GM10266 (cell line): ENCODE data around the gene SLC46A2.

ENCODE experiments used
- DNase-seq: peaks from one replicate; pipeline ENCODE4 v3.0.0; 2012; ENCODE audit errors: extremely low spot score
- TF ChIP-seq, protein P1 (sequence below): IDR thresholded peaks from 2 replicates; pipeline ENCODE4 v1.5.1; 2012; ENCODE audit warnings: mild to moderate bottlenecking, low read depth; ENCODE audit not compliant: control insufficient read depth, insufficient read depth; ENCODE audit errors: missing control alignments

Gene SLC46A2, protein sequence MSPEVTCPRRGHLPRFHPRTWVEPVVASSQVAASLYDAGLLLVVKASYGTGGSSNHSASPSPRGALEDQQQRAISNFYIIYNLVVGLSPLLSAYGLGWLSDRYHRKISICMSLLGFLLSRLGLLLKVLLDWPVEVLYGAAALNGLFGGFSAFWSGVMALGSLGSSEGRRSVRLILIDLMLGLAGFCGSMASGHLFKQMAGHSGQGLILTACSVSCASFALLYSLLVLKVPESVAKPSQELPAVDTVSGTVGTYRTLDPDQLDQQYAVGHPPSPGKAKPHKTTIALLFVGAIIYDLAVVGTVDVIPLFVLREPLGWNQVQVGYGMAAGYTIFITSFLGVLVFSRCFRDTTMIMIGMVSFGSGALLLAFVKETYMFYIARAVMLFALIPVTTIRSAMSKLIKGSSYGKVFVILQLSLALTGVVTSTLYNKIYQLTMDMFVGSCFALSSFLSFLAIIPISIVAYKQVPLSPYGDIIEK

GRCh38 chr9:112890106-112891081 is at the start of gene SLC46A2:
SLC46A2 (minus strand) TSS chr9:112890876; CDS start chr9:112890681, 195 bp downstream.
- DNase-seq = no peak
- TF ChIP-seq, protein P1, sequence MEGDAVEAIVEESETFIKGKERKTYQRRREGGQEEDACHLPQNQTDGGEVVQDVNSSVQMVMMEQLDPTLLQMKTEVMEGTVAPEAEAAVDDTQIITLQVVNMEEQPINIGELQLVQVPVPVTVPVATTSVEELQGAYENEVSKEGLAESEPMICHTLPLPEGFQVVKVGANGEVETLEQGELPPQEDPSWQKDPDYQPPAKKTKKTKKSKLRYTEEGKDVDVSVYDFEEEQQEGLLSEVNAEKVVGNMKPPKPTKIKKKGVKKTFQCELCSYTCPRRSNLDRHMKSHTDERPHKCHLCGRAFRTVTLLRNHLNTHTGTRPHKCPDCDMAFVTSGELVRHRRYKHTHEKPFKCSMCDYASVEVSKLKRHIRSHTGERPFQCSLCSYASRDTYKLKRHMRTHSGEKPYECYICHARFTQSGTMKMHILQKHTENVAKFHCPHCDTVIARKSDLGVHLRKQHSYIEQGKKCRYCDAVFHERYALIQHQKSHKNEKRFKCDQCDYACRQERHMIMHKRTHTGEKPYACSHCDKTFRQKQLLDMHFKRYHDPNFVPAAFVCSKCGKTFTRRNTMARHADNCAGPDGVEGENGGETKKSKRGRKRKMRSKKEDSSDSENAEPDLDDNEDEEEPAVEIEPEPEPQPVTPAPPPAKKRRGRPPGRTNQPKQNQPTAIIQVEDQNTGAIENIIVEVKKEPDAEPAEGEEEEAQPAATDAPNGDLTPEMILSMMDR = no peak

GRCh38 chr9:112939418-112939817 is 48.7 kb upstream of the SLC46A2 start:
- DNase-seq = no peak
- TF ChIP-seq, protein P1 = no peak

DNA sequence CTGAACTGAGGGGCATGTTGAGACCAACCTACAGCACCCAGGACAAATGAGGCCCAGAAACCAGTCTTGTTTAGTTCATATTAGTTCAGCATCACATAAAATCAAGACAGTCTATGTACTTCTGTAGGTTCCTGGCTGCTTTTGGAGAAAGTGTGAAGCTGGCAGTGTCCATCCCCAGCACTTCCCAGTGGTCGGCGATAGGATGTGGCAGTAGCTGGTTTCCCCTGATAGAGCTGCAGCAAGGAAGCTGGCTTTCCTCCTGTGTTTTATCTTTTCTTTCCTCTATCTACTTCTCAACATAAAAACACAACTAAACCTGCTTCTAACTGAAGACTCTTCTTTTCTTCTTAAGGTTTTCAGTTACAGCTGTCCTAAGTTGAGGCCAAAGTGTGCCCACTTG is 43.0 kb upstream of the SLC46A2 start:
- DNase-seq = no peak
- TF ChIP-seq, protein P1 = no peak

DNA sequence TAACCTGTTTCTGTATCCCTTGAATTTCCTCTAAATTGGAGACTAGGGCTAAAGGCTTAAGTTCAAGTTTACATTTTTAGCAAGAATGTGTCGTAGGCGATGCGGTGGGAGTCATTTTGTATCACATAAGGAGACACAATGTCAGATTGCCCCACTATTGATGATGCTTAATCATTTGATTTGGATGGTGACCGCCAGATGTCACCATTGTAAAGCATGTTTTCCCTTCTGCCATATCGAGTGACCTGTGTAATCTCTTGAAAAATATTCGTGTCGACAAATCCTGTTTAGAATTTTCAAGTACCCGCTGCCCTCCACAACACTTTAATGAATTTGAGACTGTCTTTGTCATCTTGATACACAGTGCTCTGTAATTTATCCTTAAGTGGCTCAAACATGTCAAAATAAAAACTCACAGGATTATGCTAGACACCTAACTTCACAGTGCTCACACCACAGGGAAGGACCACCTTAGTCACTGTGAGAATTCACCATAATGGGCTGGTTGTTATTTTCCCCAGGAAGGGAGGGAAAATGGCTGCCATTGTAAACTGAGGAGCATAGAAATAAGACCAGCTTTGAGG is 34.5 kb upstream of the SLC46A2 start:
- TF ChIP-seq, protein P1 = peak; percentile 38

DNA sequence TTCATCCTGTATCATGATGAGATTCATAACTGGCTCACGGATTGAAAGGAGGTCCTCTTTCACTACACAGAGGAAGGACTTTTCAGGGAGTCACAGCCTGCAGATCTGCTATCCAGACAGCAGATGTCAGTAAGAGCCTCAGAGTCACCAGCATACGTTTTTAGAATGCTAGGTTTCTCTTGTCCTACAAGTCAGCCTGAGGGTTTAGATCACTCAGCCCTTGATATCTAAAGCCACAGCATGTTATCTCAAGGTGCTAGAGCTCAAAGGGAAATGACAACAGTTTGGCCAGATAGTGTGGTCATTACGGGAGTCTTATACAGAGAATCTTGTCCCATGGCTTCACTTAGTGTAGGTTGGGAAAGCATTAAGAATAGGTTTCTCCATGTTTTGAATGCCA is 30.9 kb upstream of the SLC46A2 start:
- peak; percentile 22 for DNase-seq
- TF ChIP-seq, protein P1 = peak; percentile 41

More for the DNA sequence above, 34.5 kb upstream of the SLC46A2 start:
- peak; percentile 20 for DNase-seq

DNA sequence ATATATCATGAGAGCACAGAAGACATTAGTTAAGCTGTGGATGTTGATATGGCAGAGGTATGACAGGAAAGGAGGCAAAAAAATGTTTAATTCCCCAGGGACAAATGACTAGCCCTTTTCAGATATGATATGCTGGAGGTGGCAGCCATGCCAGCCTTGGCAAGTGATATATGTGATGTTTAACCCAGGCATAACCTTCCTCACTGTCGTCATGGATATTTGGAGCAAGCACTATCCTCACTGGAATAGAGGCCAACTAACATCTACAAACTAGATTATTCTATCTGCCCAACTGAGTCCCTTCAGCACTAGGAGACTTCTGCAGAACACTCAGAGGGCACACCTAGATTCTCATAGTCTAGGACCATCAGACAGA is 27.3 kb upstream of the SLC46A2 start:
- TF ChIP-seq, protein P1 = no peak
- no peak for DNase-seq
